Endothelial cell of umbilical vein (primary cell): ENCODE data around the gene WDR49. TPM values are rescaled to one million over a fixed set of nuclear protein-coding genes. Genes with fewer than 3 reads are reported as not detected.
A peak's percentile ranks its signal among the peaks of the same experiment; 100 is the strongest.

Source experiments
- BruUV-seq: library from RNA; stranded (reverse); fragments of 400-500 nt; replicated peaks from 2 replicates; lab custom pipeline; 2021; lab: Mats Ljungman, UMichigan
- CTCF ChIA-PET: fragments of 300-600, 350-600 bp; sonication (Branson Sonifier 250); formaldehyde crosslinking; loops from one replicate; lab custom pipeline; 2021; ENCODE audit warnings: antibody characterized with exemption, inconsistent platforms; lab: Charles Lee
- POLR2A ChIA-PET: fragments of 300-600, 350-600 bp; sonication (Branson Sonifier 250); formaldehyde crosslinking; loops from one replicate; lab custom pipeline; 2021; ENCODE audit warnings: antibody characterized with exemption, inconsistent platforms; lab: Charles Lee
- DNase-seq: peaks from one replicate; pipeline ENCODE4 v3.0.0-alpha.2; 2011; ENCODE audit warnings: low read depth, low spot score
- FAIRE-seq: peaks from 2 replicates; lab custom pipeline; 2011; peaks lifted over from hg19 to GRCh38; lab: Jason Lieb, UNC
- H2AFZ ChIP-seq: 2 replicates; pipeline ENCODE4 v1.6.0; 2012; ENCODE audit warnings: low read depth, low read length, control low read depth, inconsistent platforms
- H3K27ac ChIP-seq: 2 replicates; pipeline ENCODE4 v1.5.1; 2011; ENCODE audit warnings: low read depth, mild to moderate bottlenecking, control low read depth, low read length, moderate library complexity; ENCODE audit not compliant: insufficient read depth
- H3K27me3 ChIP-seq, 2 experiments: 2 replicates each; pipeline versions ENCODE4 v1.6.0 to v1.6.1; 2011; ENCODE audit warnings: low read length in 2 of 2, mixed read lengths in 1 of 2; ENCODE audit not compliant: control insufficient read depth in 2 of 2, insufficient read depth in 2 of 2
- H3K36me3 ChIP-seq, 2 experiments: 2 replicates in 1 of 2; 3 replicates in 1 of 2; pipeline ENCODE4 v1.5.1; 2011; ENCODE audit warnings: low read length in 2 of 2, mild to moderate bottlenecking in 1 of 2, moderate library complexity in 1 of 2; ENCODE audit not compliant: control insufficient read depth in 2 of 2, insufficient read depth in 2 of 2; ENCODE audit errors: extremely low read depth in 1 of 2
- H3K4me1 ChIP-seq: 3 replicates; pipeline ENCODE4 v1.5.1; 2011; ENCODE audit warnings: mild to moderate bottlenecking, low read length; ENCODE audit not compliant: control insufficient read depth, insufficient read depth; ENCODE audit errors: extremely low read depth
- H3K4me2 ChIP-seq: 2 replicates; pipeline ENCODE4 v1.6.1; 2011; ENCODE audit warnings: low read length, control low read depth, mixed read lengths; ENCODE audit not compliant: insufficient read depth
- H3K4me3 ChIP-seq, 3 experiments: fragments of 200-600 bp in 1 of 3; sonication (generic), shearing (Covaris generic) in 1 of 3; replicated peaks in 1 of 3; 2 replicates each; pipeline ENCODE4 v1.5.1; 2011 to 2016; ENCODE audit warnings: control low read depth in 3 of 3, low read length in 3 of 3, mild to moderate bottlenecking in 2 of 3, inconsistent platforms in 1 of 3, low read depth in 1 of 3, moderate library complexity in 1 of 3; ENCODE audit not compliant: insufficient read depth in 1 of 3
- H3K79me2 ChIP-seq: 2 replicates; pipeline ENCODE4 v1.6.0; 2012; ENCODE audit warnings: low read length, inconsistent platforms; ENCODE audit not compliant: control insufficient read depth, insufficient read depth
- H3K9ac ChIP-seq: replicated peaks from 2 replicates; pipeline ENCODE3; 2011; ENCODE audit warnings: low read length, control low read depth; ENCODE audit not compliant: insufficient read depth; ENCODE audit errors: extremely low read depth
- H3K9me1 ChIP-seq: replicated peaks from 3 replicates; pipeline ENCODE4 v1.6.0; 2011; ENCODE audit warnings: mild to moderate bottlenecking, low read length; ENCODE audit not compliant: control insufficient read depth, insufficient read depth; ENCODE audit errors: extremely low read depth
- H3K9me3 ChIP-seq: replicated peaks from 2 replicates; pipeline ENCODE4 v1.5.1; 2012; ENCODE audit warnings: low read length, inconsistent platforms; ENCODE audit not compliant: control insufficient read depth, insufficient read depth
- H4K20me1 ChIP-seq: replicated peaks from 2 replicates; pipeline ENCODE3; 2011; ENCODE audit warnings: mild to moderate bottlenecking, low read length; ENCODE audit not compliant: control insufficient read depth, insufficient read depth; ENCODE audit errors: extremely low read depth
- EZH2 ChIP-seq: IDR thresholded peaks from 2 replicates; pipeline ENCODE4 v1.6.1; 2012; ENCODE audit warnings: borderline replicate concordance, low read depth, mild to moderate bottlenecking, moderate library complexity, low read length, inconsistent platforms; ENCODE audit not compliant: severe bottlenecking
- FOS ChIP-seq: IDR thresholded peaks from 2 replicates; pipeline ENCODE4 v1.6.1; 2011; ENCODE audit warnings: mild to moderate bottlenecking, low read length, moderate library complexity, borderline replicate concordance; ENCODE audit not compliant: insufficient read depth
- GATA2 ChIP-seq: IDR thresholded peaks from 2 replicates; pipeline ENCODE4 v1.7.0; 2011; ENCODE audit warnings: low read depth, mild to moderate bottlenecking, moderate library complexity, mixed read lengths, low read length; ENCODE audit not compliant: insufficient read length, insufficient read depth
- JUN ChIP-seq: IDR thresholded peaks from 2 replicates; pipeline ENCODE4 v1.6.1; 2011; ENCODE audit warnings: borderline replicate concordance, low read depth; ENCODE audit not compliant: insufficient read length, insufficient read depth
- MYC ChIP-seq: IDR thresholded peaks from one replicate; pipeline ENCODE4 v1.6.1; 2011; ENCODE audit warnings: mild to moderate bottlenecking, low read depth, low read length
- POLR2A ChIP-seq: IDR thresholded peaks from 2 replicates; pipeline ENCODE4 v1.6.1; 2012; ENCODE audit warnings: low read depth, mild to moderate bottlenecking, control low read depth, low read length
- POLR2AphosphoS5 ChIP-seq: IDR thresholded peaks from 2 replicates; pipeline ENCODE4 v1.6.1; 2012; ENCODE audit warnings: low read depth, mild to moderate bottlenecking, control low read depth, low read length, moderate library complexity; ENCODE audit not compliant: insufficient read depth
- dilution Hi-C: fragments of 300-500 bp; cut with MboI; formaldehyde crosslinking; loops from one replicate; pipeline ENCODE4 v1.15.0; 2019; ENCODE audit warnings: low sequenced_read_pairs; ENCODE audit not compliant: extremely low pct_ligation_motif_present
- intact Hi-C: fragments of 100-400 bp; cut with micrococcal nuclease; formaldehyde crosslinking; loops from one replicate; pipeline ENCODE4 v1.10.0; 2022
- polyA plus RNA-seq, 4 experiments: library from polyadenylated mRNA; depleted of rRNA in 3 of 4; stranded (reverse) in 3 of 4; unstranded in 1 of 4; fragments of >200 nt; gene quantifications; 2 replicates each; pipeline versions ENCODE4 v1.2.1 to v1.2.3, GENCODE V29; 2011 to 2012; ENCODE audit warnings: missing spikeins in 1 of 4
- total RNA-seq: library from RNA; stranded (reverse); gene quantifications from 2 replicates; pipeline ENCODE4 v1.2.3, GENCODE V29; 2021

The WDR49 gene
- total and polyA plus RNA-seq, 2 donors (not counting 3 experiments of a cell fraction or from before 2014, with no cell fraction given), result not detected

DNA sequence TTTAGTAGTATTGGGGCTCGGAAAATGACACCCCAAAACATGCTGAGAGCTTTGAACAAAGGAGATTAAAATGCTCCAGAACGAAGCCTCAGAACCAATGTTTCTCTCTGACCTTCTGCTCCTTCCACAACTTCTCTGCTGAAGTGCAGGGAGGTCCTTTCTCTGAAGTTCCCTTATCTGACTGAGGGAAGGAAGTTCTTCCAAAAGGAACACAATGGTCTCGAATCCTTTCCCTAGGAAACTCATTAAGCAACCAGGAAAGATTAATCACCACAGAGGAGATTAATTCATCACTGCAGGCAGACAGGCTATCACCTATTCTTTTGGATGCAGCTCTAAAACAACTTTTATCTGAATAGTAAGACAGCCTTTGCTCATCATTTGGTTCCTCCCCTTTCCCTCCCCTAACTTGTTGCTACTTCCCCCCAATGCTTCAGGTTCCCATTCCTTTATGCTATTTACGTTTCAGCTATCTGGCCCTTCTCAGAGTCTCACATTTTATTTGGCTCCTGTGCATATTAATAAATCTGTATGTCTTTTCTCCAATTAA lies 18.2 kb upstream of the WDR49 start:
- no peak overlapping the region for H3K9ac ChIP-seq
- H3K4me2 ChIP-seq, result peak overlapping the region; percentile 7
- no peak overlapping the region for H3K4me3 ChIP-seq
- H2AFZ ChIP-seq, result no peak overlapping the region
- dilution Hi-C loops, result no loop called here
- H3K9me1 ChIP-seq, result no peaks in the 10 kb centered on the region
- BruUV-seq, result no TSS peak
- no peaks in the 10 kb centered on the region for H3K36me3 ChIP-seq
- no peaks in the 10 kb centered on the region for H3K27me3 ChIP-seq
- peak; percentile 90 for TF ChIP-seq GATA2
- TF ChIP-seq MYC, result no peak
- TF ChIP-seq JUN, result no peak
- no peak for TF ChIP-seq POLR2AphosphoS5
- TF ChIP-seq FOS, result peak; percentile 30
- TF ChIP-seq POLR2A, result no peak
- no peak for TF ChIP-seq EZH2
- ChIA-PET POLR2A (no interaction called here), CTCF (interaction anchor here (1.0 to 1.6 kb wide), 2 partner anchors 13 to 52 kb away, joined by 3 to 7 read pairs; no protein-coding TSS in a partner anchor)
- peak; percentile 28 for DNase-seq
- no peak overlapping the region for H3K27ac ChIP-seq
- H3K79me2 ChIP-seq, result no peaks in the 10 kb centered on the region
- intact Hi-C loops, result no loop called here
- no peaks in the 10 kb centered on the region for H3K9me3 ChIP-seq
- peaks cover 17% of the 10 kb centered on the region for H3K4me1 ChIP-seq
- no peaks in the 10 kb centered on the region for H4K20me1 ChIP-seq
- FAIRE-seq, result peak; percentile 50

DNA sequence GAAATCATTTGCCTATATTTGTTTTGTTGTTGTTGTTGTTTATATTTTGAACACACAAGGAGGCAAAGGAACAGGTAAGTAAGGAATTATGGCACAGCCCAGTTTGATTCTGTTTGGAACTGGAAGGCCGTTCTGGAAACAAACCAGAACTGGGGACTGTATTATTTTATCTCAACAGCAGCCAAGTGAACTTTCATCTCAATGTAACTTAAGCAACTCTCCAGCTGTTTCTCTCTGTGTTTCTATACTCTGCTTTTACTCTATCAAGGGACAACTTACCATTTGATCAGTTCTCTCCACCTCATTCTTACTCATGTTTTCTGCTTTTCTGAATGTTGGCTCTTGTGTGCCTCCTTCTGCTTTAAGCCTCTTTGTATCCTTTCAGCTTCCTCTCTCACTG lies 16.0 kb upstream of the WDR49 start:
- no peaks in the 10 kb centered on the region for H3K9me3 ChIP-seq
- TF ChIP-seq EZH2, result no peak
- H3K9ac ChIP-seq, result no peak overlapping the region
- H3K4me3 ChIP-seq, result no peak overlapping the region
- H3K4me2 ChIP-seq, result no peak overlapping the region
- intact Hi-C loops (no loop called here), dilution Hi-C loops (no loop called here)
- H3K79me2 ChIP-seq, result no peaks in the 10 kb centered on the region
- DNase-seq (no peak), FAIRE-seq (no peak)
- ChIA-PET CTCF (interaction anchor here (3.1 kb wide), 1 partner anchor 15 kb away, joined by 21 read pairs; no protein-coding TSS in a partner anchor), POLR2A (no interaction called here)
- no peaks in the 10 kb centered on the region for H3K27me3 ChIP-seq
- H3K9me1 ChIP-seq, result no peaks in the 10 kb centered on the region
- H3K4me1 ChIP-seq, result peaks cover 17% of the 10 kb centered on the region
- H3K27ac ChIP-seq, result no peak overlapping the region
- no peaks in the 10 kb centered on the region for H3K36me3 ChIP-seq
- H2AFZ ChIP-seq, result no peak overlapping the region
- H4K20me1 ChIP-seq, result no peaks in the 10 kb centered on the region
- BruUV-seq, result no TSS peak
